ENCODE results near the gene NDST1. TPM values are rescaled to one million over a fixed set of nuclear protein-coding genes. Genes with fewer than 3 reads are reported as not detected.

Gene NDST1
- polyA plus RNA-seq, 1 experiment: 52.2 TPM

DNA sequence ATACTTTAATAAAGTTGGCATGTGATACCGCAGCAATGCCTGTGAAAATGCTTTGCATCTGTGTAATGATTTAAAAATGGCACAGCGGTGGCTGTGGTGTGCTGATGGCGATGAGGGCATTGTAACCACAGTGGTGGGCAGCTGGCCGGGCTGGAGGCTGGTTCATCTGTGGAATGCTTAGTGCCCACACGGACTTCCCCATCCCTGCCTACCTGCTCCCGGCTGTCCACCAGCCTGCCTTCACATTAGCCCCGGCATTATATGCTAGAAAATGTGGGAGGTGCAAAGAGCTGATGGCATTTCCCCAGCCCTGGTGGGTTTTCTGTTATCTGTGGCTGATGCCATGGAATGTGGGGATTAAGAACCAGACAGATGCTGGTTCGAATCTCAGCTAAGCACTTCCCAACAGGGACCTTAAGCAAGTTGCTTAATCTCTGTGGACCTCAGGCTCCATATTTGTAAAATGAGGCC lies 2.9 kb upstream of the NDST1 start:
- H3K27me3 ChIP-seq (ENCODE audit: control insufficient read depth, insufficient read depth, low read length): no peaks in the 10 kb centered on the region
- H3K9me3 ChIP-seq (ENCODE audit: control insufficient read depth, insufficient read depth, low read length): no peaks in the 10 kb centered on the region
- no peak overlapping the region for H3K27ac ChIP-seq (ENCODE audit: low read depth, low read length)
- TF ChIP-seq, protein P1, sequence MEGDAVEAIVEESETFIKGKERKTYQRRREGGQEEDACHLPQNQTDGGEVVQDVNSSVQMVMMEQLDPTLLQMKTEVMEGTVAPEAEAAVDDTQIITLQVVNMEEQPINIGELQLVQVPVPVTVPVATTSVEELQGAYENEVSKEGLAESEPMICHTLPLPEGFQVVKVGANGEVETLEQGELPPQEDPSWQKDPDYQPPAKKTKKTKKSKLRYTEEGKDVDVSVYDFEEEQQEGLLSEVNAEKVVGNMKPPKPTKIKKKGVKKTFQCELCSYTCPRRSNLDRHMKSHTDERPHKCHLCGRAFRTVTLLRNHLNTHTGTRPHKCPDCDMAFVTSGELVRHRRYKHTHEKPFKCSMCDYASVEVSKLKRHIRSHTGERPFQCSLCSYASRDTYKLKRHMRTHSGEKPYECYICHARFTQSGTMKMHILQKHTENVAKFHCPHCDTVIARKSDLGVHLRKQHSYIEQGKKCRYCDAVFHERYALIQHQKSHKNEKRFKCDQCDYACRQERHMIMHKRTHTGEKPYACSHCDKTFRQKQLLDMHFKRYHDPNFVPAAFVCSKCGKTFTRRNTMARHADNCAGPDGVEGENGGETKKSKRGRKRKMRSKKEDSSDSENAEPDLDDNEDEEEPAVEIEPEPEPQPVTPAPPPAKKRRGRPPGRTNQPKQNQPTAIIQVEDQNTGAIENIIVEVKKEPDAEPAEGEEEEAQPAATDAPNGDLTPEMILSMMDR (IDR thresholded peaks at IDR 0.05; ENCODE audit: low read depth, low read length): no peak
- CTCF ChIA-PET: interaction anchor here (0.5 to 1.2 kb wide), 3 partner anchors 10 to 55 kb away, joined by 3 to 4 read pairs (median 3); no protein-coding TSS in a partner anchor
- H3K4me3 ChIP-seq (ENCODE audit: low read depth, low read length): no peak overlapping the region
- POLR2A ChIA-PET: no interaction called here
- no peak for DNase-seq (ENCODE audit: low read depth, low spot score)

DNA sequence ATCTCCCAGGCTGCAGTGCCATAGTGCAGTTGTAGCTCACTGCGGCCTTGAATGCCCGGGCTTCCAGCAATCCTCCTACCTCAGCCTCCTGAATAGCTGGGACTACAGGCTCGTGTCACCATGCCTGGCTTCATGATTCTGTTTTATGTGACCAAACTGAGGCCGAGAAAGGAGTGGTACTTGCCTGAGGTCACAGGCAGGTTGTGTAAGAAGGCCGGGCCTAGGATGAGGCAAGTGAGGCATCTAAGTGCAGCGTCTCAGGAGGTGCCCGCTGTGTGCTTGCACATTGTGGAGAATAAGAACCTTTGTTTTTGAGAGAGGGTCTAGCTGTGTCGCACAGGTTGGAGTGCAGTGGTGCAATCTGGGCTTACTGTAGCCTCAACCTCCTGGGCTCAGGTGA lies 2.1 kb upstream of the NDST1 start:
- TF ChIP-seq, protein P1 (IDR thresholded peaks at IDR 0.05; ENCODE audit: low read depth, low read length): no peak
- H3K9me3 ChIP-seq (ENCODE audit: control insufficient read depth, insufficient read depth, low read length): no peaks in the 10 kb centered on the region
- no peak overlapping the region for H3K27ac ChIP-seq (ENCODE audit: low read depth, low read length)
- H3K4me3 ChIP-seq (ENCODE audit: low read depth, low read length): no peak overlapping the region
- H3K27me3 ChIP-seq (ENCODE audit: control insufficient read depth, insufficient read depth, low read length): no peaks in the 10 kb centered on the region
- CTCF ChIA-PET: interaction anchor here (0.7 to 1.3 kb wide), 3 partner anchors 16 to 56 kb away, joined by 3 to 4 read pairs (median 3); no protein-coding TSS in a partner anchor
- POLR2A ChIA-PET: no interaction called here
- no peak for DNase-seq (ENCODE audit: low read depth, low spot score)

GRCh38 chr5:150506571-150507473 lies 1.1 kb upstream of the NDST1 start:
- POLR2A ChIA-PET: no interaction called here
- CTCF ChIA-PET: interaction anchor here (1.0 to 1.3 kb wide), 2 partner anchors 10 to 17 kb away, joined by 3 read pairs; no protein-coding TSS in a partner anchor

DNA sequence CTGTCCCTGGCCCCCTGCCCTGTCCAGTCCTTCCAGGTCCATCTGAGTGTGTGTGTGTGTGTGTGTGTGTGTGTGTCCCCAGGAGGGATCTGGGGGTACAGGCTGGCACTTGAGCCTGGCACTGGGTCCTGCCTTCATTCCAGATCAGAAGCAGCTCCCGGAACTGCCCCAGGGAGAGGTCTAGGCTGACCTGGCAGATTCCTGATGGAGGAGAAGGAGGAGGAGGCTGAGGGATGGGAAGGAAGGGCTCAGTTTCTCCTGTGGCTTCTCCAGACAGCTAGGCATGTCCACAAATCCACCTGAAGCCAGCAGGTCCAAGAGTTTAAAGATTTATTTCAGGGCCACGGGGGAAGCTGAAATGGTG lies 328 bp downstream of the NDST1 start:
- ChIA-PET CTCF (interaction anchor here (0.9 kb wide), 1 partner anchor 13 kb away, joined by 3 read pairs; no protein-coding TSS in a partner anchor), POLR2A (no interaction called here)
- H3K27me3 ChIP-seq (ENCODE audit: control insufficient read depth, insufficient read depth, low read length): no peaks in the 10 kb centered on the region
- H3K4me3 ChIP-seq (ENCODE audit: low read depth, low read length): no peak overlapping the region
- TF ChIP-seq, protein P1 (IDR thresholded peaks at IDR 0.05; ENCODE audit: low read depth, low read length): no peak
- DNase-seq (ENCODE audit: low read depth, low spot score): no peak
- no peak overlapping the region for H3K27ac ChIP-seq (ENCODE audit: low read depth, low read length)
- H3K9me3 ChIP-seq (ENCODE audit: control insufficient read depth, insufficient read depth, low read length): no peaks in the 10 kb centered on the region

More at GRCh38 chr5:150506571-150507473, 1.1 kb upstream of the NDST1 start:
- Histone ChIP-seq H3K9me3 (ENCODE audit: control insufficient read depth, insufficient read depth, low read length) (no peaks in the 10 kb centered on the region), H3K4me3 (ENCODE audit: low read depth, low read length) (no peak overlapping the region), H3K27ac (ENCODE audit: low read depth, low read length) (no peak overlapping the region), H3K27me3 (ENCODE audit: control insufficient read depth, insufficient read depth, low read length) (no peaks in the 10 kb centered on the region)
- TF ChIP-seq, protein P1 (IDR thresholded peaks at IDR 0.05; ENCODE audit: low read depth, low read length): no peak
- DNase-seq (ENCODE audit: low read depth, low spot score): no peak

DNA sequence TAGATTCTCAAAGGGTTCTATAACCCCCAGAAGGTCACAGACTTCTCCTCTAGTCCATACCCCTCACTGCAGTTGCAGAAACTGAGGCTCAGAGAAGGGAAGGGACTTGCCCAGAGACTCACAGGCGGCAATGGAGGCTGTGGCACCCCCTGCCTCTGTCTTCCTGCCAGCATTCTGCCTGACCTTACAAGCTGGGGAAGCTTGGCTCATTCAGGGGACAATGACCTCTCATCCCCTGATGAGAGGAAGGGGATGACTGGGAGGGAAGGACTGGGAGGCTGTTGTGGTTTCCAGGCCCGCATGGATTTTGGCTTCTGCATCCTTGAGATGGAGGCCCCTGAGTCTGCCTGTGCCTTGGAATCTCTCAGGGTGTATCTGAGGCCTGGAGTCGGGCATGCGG lies 897 bp downstream of the NDST1 start:
- no peaks in the 10 kb centered on the region for H3K27me3 ChIP-seq (ENCODE audit: control insufficient read depth, insufficient read depth, low read length)
- ChIA-PET CTCF (interaction anchor here (0.9 to 1.0 kb wide), 2 partner anchors 14 to 50 kb away, joined by 3 to 5 read pairs; no protein-coding TSS in a partner anchor), POLR2A (interaction anchor here (0.6 to 0.8 kb wide), 2 partner anchors 8 to 11 kb away, joined by 3 read pairs; no protein-coding TSS in a partner anchor)
- no peak overlapping the region for H3K4me3 ChIP-seq (ENCODE audit: low read depth, low read length)
- no peaks in the 10 kb centered on the region for H3K9me3 ChIP-seq (ENCODE audit: control insufficient read depth, insufficient read depth, low read length)
- TF ChIP-seq, protein P1 (IDR thresholded peaks at IDR 0.05; ENCODE audit: low read depth, low read length): no peak
- no peak for DNase-seq (ENCODE audit: low read depth, low spot score)
- peak overlapping the region; percentile 39 for H3K27ac ChIP-seq (ENCODE audit: low read depth, low read length)
